K562 (cell line): ENCODE measurements around the gene FRMPD1. TPM values are rescaled to one million over a fixed set of nuclear protein-coding genes. Genes with fewer than 3 reads are reported as not detected.

Source experiments
- ATAC-seq: fragments of 200-7000 bp; cut with Tn5 transposase; 3 replicates; pipeline ENCODE4 v1.9.1; 2020; ENCODE audit warnings: moderate library complexity
- BruUV-seq: library from RNA; stranded (reverse); fragments of 400-500 nt; replicated peaks from 2 replicates; lab custom pipeline; 2021; lab: Mats Ljungman, UMichigan
- CTCF ChIA-PET: fragments of 300-600 bp; formaldehyde crosslinking; extraction: SDS; loops from one replicate; lab custom pipeline; 2021; ENCODE audit warnings: low intra/inter-chr PET ratio; lab: Yijun Ruan, JAX
- POLR2A ChIA-PET: fragments of 300-600, 350-650 bp; sonication (Branson Sonifier 250); formaldehyde crosslinking; extraction: SDS; loops from one replicate; lab custom pipeline; 2021; ENCODE audit warnings: antibody characterized with exemption, inconsistent platforms; lab: Yijun Ruan, JAX
- DNase-seq, 4 experiments: peaks; one replicate each; pipeline versions ENCODE4 v3.0.0 to v3.0.0-alpha.2; 2011 to 2018; ENCODE audit warnings: low spot score in 3 of 4, mixed read lengths in 3 of 4; ENCODE audit errors: extremely low read depth in 1 of 4
- FAIRE-seq: peaks from 2 replicates; lab custom pipeline; 2011; peaks lifted over from hg19 to GRCh38; lab: Jason Lieb, UNC
- H2AFZ ChIP-seq: 2 replicates; pipeline ENCODE4 v1.6.0; 2011; ENCODE audit warnings: low read depth, low read length, control low read depth, inconsistent platforms
- H3K27ac ChIP-seq: fragments of 200-600 bp; 3 replicates; pipeline ENCODE4 v1.8.0; 2011; ENCODE audit warnings: low read depth, mild to moderate bottlenecking, control low read depth, inconsistent platforms, low read length, moderate library complexity, mixed read lengths; ENCODE audit errors: extremely low read depth
- H3K27me3 ChIP-seq, 2 experiments: fragments of 300-600 bp in 1 of 2; 2 replicates in 1 of 2; 3 replicates in 1 of 2; pipeline versions ENCODE4 v1.6.0 to v1.8.0; 2011; ENCODE audit warnings: inconsistent platforms in 2 of 2, low read length in 2 of 2, mild to moderate bottlenecking in 1 of 2, mixed read lengths in 1 of 2, moderate library complexity in 1 of 2; ENCODE audit not compliant: control insufficient read depth in 2 of 2, insufficient read depth in 2 of 2
- H3K36me3 ChIP-seq: fragments of 300-600 bp; 3 replicates; pipeline ENCODE4 v1.8.0; 2011; ENCODE audit warnings: mild to moderate bottlenecking, low read length, inconsistent platforms; ENCODE audit not compliant: control insufficient read depth, insufficient read depth
- H3K4me1 ChIP-seq, 2 experiments: fragments of 200-600 bp in 1 of 2; replicated peaks in 1 of 2; 2 replicates in 1 of 2; 3 replicates in 1 of 2; pipeline versions ENCODE4 v1.5.1 to v1.8.0; 2011; ENCODE audit warnings: inconsistent platforms in 2 of 2, low read length in 2 of 2, mild to moderate bottlenecking in 1 of 2, mixed read lengths in 1 of 2, moderate library complexity in 1 of 2; ENCODE audit not compliant: control insufficient read depth in 2 of 2, insufficient read depth in 2 of 2
- H3K4me2 ChIP-seq: 2 replicates; pipeline ENCODE4 v1.6.1; 2011; ENCODE audit warnings: low read length, control low read depth, inconsistent platforms, mixed read lengths; ENCODE audit not compliant: insufficient read depth
- H3K4me3 ChIP-seq: fragments of 200-600 bp; sonication (generic), shearing (Covaris generic); 2 replicates; pipeline ENCODE4 v1.5.1; 2016; ENCODE audit warnings: control low read depth, inconsistent platforms
- H3K79me2 ChIP-seq: fragments of 200-600 bp; 3 replicates; pipeline ENCODE4 v1.8.0; 2011; ENCODE audit warnings: low read length, inconsistent platforms; ENCODE audit not compliant: control insufficient read depth, insufficient read depth
- H3K9ac ChIP-seq, 2 experiments: 2 replicates each; pipeline versions ENCODE4 v1.6.0 to v1.6.1; 2011; ENCODE audit warnings: low read depth in 2 of 2, low read length in 2 of 2, control low read depth in 1 of 2, inconsistent platforms in 1 of 2, mild to moderate bottlenecking in 1 of 2, mixed read lengths in 1 of 2; ENCODE audit not compliant: insufficient read depth in 1 of 2
- H3K9me1 ChIP-seq: one replicate; pipeline ENCODE4 v1.6.0; 2011; ENCODE audit warnings: inconsistent platforms, mild to moderate bottlenecking, low read length, moderate library complexity; ENCODE audit not compliant: control insufficient read depth, insufficient read depth
- H3K9me3 ChIP-seq: replicated peaks from 2 replicates; pipeline ENCODE4 v1.5.1; 2011; ENCODE audit warnings: low read depth, low read length, inconsistent platforms; ENCODE audit not compliant: control insufficient read depth, insufficient read depth
- H4K20me1 ChIP-seq: replicated peaks from 2 replicates; pipeline ENCODE4 v1.6.1; 2011; ENCODE audit warnings: low read length, inconsistent platforms, mixed read lengths; ENCODE audit not compliant: control insufficient read depth, insufficient read depth
- ADNP ChIP-seq: fragments of 200-800 bp; sonication (Bioruptor generic); IDR thresholded peaks from 2 replicates; pipeline ENCODE4 v1.6.1; 2016; ENCODE audit warnings: missing genetic modification characterization, missing compliant biosample characterization
- CXXC5 ChIP-seq: fragments of 250-450 bp; sonication (Bioruptor Pico); IDR thresholded peaks from 2 replicates; pipeline ENCODE4 v1.8.0; 2022; ENCODE audit warnings: inconsistent platforms, mild to moderate bottlenecking, moderate library complexity
- GATAD2B ChIP-seq: fragments of 450-650 bp; IDR thresholded peaks from 2 replicates; pipeline ENCODE4 v1.6.1; 2017; ENCODE audit warnings: mild to moderate bottlenecking, borderline replicate concordance
- HCFC1 ChIP-seq: IDR thresholded peaks from 2 replicates; pipeline ENCODE4 v1.6.1; 2012; ENCODE audit warnings: low read depth, low read length, improper control_type of control experiment
- HNRNPK ChIP-seq: fragments of 200-400 bp; formaldehyde crosslinking; IDR thresholded peaks from one replicate; pipeline ENCODE4 v1.6.1; 2018; ENCODE audit warnings: mild to moderate bottlenecking, low read depth, low read length; ENCODE audit not compliant: poor library complexity, severe bottlenecking
- KDM2B ChIP-seq: fragments of 250-450 bp; sonication (Bioruptor Pico); IDR thresholded peaks from 2 replicates; pipeline ENCODE4 v1.8.0; 2021; ENCODE audit warnings: mild to moderate bottlenecking, moderate library complexity
- RAD21 ChIP-seq, 2 experiments: fragments of 250-450 bp in 1 of 2; fragments of 450-650 bp in 1 of 2; sonication (Bioruptor Pico) in 1 of 2; formaldehyde crosslinking in 1 of 2; IDR thresholded peaks in 1 of 2; conservative IDR thresholded peaks in 1 of 2; 2 replicates each; pipeline versions ENCODE4 v1.4.0 to v1.8.0; 2020 to 2022; ENCODE audit warnings: mild to moderate bottlenecking in 2 of 2, moderate library complexity in 1 of 2
- TBP ChIP-seq: optimal IDR thresholded peaks from 2 replicates; pipeline ENCODE3; 2011; ENCODE audit warnings: low read depth, low read length, improper control_type of control experiment
- TSHZ1 ChIP-seq: fragments of 250-450 bp; sonication (Bioruptor Pico); IDR thresholded peaks from 2 replicates; pipeline ENCODE4 v1.4.0; 2020; ENCODE audit warnings: mild to moderate bottlenecking, moderate library complexity
- ZNF551 ChIP-seq: fragments of 250-450 bp; sonication (Bioruptor Pico); IDR thresholded peaks from 2 replicates; pipeline ENCODE4 v1.5.0; 2021; ENCODE audit warnings: mild to moderate bottlenecking, moderate library complexity
- ZNF561 ChIP-seq: fragments of 450-650 bp; formaldehyde crosslinking; conservative IDR thresholded peaks from 2 replicates; pipeline ENCODE4 v1.4.0; 2020; ENCODE audit warnings: mild to moderate bottlenecking, moderate library complexity
- ZNF695 ChIP-seq: fragments of 450-650 bp; formaldehyde crosslinking; IDR thresholded peaks from 2 replicates; pipeline ENCODE4 v1.4.0; 2020; ENCODE audit warnings: mild to moderate bottlenecking, moderate library complexity
- ZNF785 ChIP-seq: fragments of 250-450 bp; sonication (Bioruptor Pico); IDR thresholded peaks from 2 replicates; pipeline ENCODE4 v1.4.0; 2020; ENCODE audit warnings: mild to moderate bottlenecking
- WGBS: fragments of 100-300 bp; shearing (Covaris generic); methylation state at CpG from one replicate; pipeline ENCODE4 v1.1.6; 2016; ENCODE audit warnings: low coverage, mixed read lengths; ENCODE audit not compliant: insufficient coverage; ENCODE audit errors: missing lambda C conversion rate; 5-methylcytosine and 5-hydroxymethylcytosine counted together
- in situ Hi-C: fragments of 300-500 bp; cut with MboI; formaldehyde crosslinking; loops from 4 replicates; pipeline ENCODE4 v1.15.0; 2018; ENCODE audit warnings: inconsistent platforms, mixed read lengths
- intact Hi-C: fragments of 100-400 bp; cut with micrococcal nuclease; formaldehyde crosslinking; loops from 2 replicates; pipeline ENCODE4 v1.14.2; 2022
- polyA plus RNA-seq, 8 experiments: library from polyadenylated mRNA; depleted of rRNA in 4 of 8; stranded (reverse) in 5 of 8; unstranded in 3 of 8; fragments of >200 nt; fragmentation: Nextera tagmentation in 2 of 8; fragmentation: Illumina TruSeq in 1 of 8; extraction: Ambion mirVana in 2 of 8; extraction: Trizol in 1 of 8; gene quantifications; 2 replicates each; pipeline versions ENCODE4 v1.2.1 to v1.2.3, GENCODE V29; 2011 to 2014; ENCODE audit warnings: inconsistent platforms in 1 of 8, missing spikeins in 1 of 8
- total RNA-seq, 7 experiments: library from RNA; depleted of rRNA in 6 of 7; stranded (reverse); fragments of >200 nt in 6 of 7; fragmentation: Illumina TruSeq in 2 of 7; extraction: Trizol in 2 of 7; gene quantifications; 2 replicates each; pipeline versions ENCODE4 v1.2.1 to v1.2.3, GENCODE V29; 2011 to 2021; ENCODE audit warnings: low replicate concordance in 1 of 7
- TF ChIP-seq, protein P1 (sequence below), 2 experiments: fragments of 450-650 bp; conservative IDR thresholded peaks; 2 replicates each; pipeline ENCODE4 v1.6.1; 2017; ENCODE audit warnings: mild to moderate bottlenecking in 2 of 2, moderate library complexity in 2 of 2

FRMPD1 gene
- total and polyA plus RNA-seq, 9 of the 15 experiments (the other 6 are each of a cell fraction or from before 2014, with no cell fraction given), result not detected

- TF ChIP-seq, protein P1, sequence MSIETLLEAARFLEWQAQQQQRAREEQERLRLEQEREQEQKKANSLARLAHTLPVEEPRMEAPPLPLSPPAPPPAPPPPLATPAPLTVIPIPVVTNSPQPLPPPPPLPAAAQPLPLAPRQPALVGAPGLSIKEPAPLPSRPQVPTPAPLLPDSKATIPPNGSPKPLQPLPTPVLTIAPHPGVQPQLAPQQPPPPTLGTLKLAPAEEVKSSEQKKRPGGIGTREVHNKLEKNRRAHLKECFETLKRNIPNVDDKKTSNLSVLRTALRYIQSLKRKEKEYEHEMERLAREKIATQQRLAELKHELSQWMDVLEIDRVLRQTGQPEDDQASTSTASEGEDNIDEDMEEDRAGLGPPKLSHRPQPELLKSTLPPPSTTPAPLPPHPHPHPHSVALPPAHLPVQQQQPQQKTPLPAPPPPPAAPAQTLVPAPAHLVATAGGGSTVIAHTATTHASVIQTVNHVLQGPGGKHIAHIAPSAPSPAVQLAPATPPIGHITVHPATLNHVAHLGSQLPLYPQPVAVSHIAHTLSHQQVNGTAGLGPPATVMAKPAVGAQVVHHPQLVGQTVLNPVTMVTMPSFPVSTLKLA (conservative IDR thresholded peaks at IDR 0.05), result 0 out of 4 replicates have a peak, but pooled peaks of 1 of the 2 experiments have one; percentile 18
- 0 out of 4 replicates have a peak, but pooled peaks of 1 of the 2 experiments have one; percentile 2 for TF ChIP-seq RAD21 (CRISPR knock-in tag; conservative IDR thresholded peaks at IDR 0.05 in 1 of 2, IDR thresholded peaks at IDR 0.05 in 1 of 2)
Observed at GRCh38 chr9:37749129-37749528, 98.4 kb downstream of the FRMPD1 start (continued).

GRCh38 chr9:37751186-37751585 lies 100.4 kb downstream of the FRMPD1 start:
- FAIRE-seq, result no peak
- Histone ChIP-seq H3K36me3 (no peaks in the 10 kb centered on the region), H3K9me3 (peaks cover 2% of the 10 kb centered on the region; the same call in 1 of the 2 replicates), H2AFZ (peak overlapping the region; percentile 24; the same call in 1 of the 2 replicates), H3K4me1 (peaks cover 18 to 19% of the 10 kb centered on the region in 2 experiments; a peak in 4 of 5 replicates), H3K4me2 (no peak overlapping the region), H3K9me1 (no peaks in the 10 kb centered on the region), H3K9ac (no peak overlapping the region), H3K27ac (no peak overlapping the region), H3K79me2 (peaks cover 12% of the 10 kb centered on the region), H3K4me3 (no peak overlapping the region), H3K27me3 (peaks cover 0 to 2% of the 10 kb centered on the region in 2 experiments; a peak in 1 of 5 replicates), H4K20me1 (no peaks in the 10 kb centered on the region)
- CTCF ChIA-PET, result no interaction called here
- in situ Hi-C loops (loop anchor here (10.0 kb wide), 1 partner anchor 154 kb away; the partner anchor contains the start of gene SLC25A51), intact Hi-C loops (no loop called here)
- WGBS, result 48% methylated on average over 6 of the region's 6 CpGs
- DNase-seq, result no peak
- ATAC-seq, result no peak
- BruUV-seq, result no TSS peak
- POLR2A ChIA-PET, result interaction anchor here (0.7 kb wide), 1 partner anchor 19 kb away, joined by 3 read pairs; no protein-coding TSS in a partner anchor
- TF ChIP-seq ADNP, result no peak
- TF ChIP-seq GATAD2B, result no peak
- TF ChIP-seq HCFC1, result no peak
- no peak for TF ChIP-seq TBP
- no peak for TF ChIP-seq ZNF785 (CRISPR knock-in tag)
- TF ChIP-seq ZNF551, result no peak
- no peak for TF ChIP-seq ZNF561 (CRISPR knock-in tag)
- TF ChIP-seq KDM2B (CRISPR knock-in tag), result no peak
- TF ChIP-seq ZNF695 (CRISPR knock-in tag), result no peak
- no peak for TF ChIP-seq TSHZ1 (CRISPR knock-in tag)
- no peak for TF ChIP-seq HNRNPK
- TF ChIP-seq CXXC5 (CRISPR knock-in tag), result no peak
